Thoracic aorta (tissue), 2 donors: ENCODE measurements around the gene DNAH12. TPM values are rescaled to one million over a fixed set of nuclear protein-coding genes. Genes with fewer than 3 reads are reported as not detected.

Experiments used
- ATAC-seq: fragments of 150-250 bp; one replicate; pipeline ENCODE4 v1.8.0; 2017; ENCODE audit warnings: low read depth; ENCODE audit not compliant: insufficient number of reproducible peaks, low FRiP score
- DNase-seq: peaks from one replicate; pipeline ENCODE4 v3.0.0-alpha.2; 2020; ENCODE audit warnings: low spot score
- H3K27ac ChIP-seq, 2 donors: fragments of 200-600 bp; sonication (generic); 1 replicate in 1 of 2; 2 replicates in 1 of 2; pipeline ENCODE4 v1.5.1; 2016; ENCODE audit warnings: mild to moderate bottlenecking in 2 of 2, moderate library complexity in 2 of 2
- H3K27me3 ChIP-seq: fragments of 200-600 bp; sonication (generic); replicated peaks from 2 replicates; pipeline ENCODE4 v1.6.0; 2016; ENCODE audit warnings: mild to moderate bottlenecking; ENCODE audit not compliant: insufficient read depth
- H3K36me3 ChIP-seq: fragments of 200-600 bp; sonication (generic); one replicate; pipeline ENCODE4 v1.5.1; 2016
- H3K4me1 ChIP-seq, 2 donors: fragments of 200-600 bp; sonication (generic); 1 replicate in 1 of 2; 2 replicates in 1 of 2; pipeline versions ENCODE4 v1.5.1 to v1.6.0; 2016; ENCODE audit warnings: low read depth in 2 of 2, mild to moderate bottlenecking in 1 of 2; ENCODE audit not compliant: control insufficient read depth in 1 of 2
- H3K4me3 ChIP-seq: fragments of 200-600 bp; sonication (generic); 2 replicates; pipeline ENCODE4 v1.5.1; 2016; ENCODE audit warnings: mild to moderate bottlenecking
- H3K9me3 ChIP-seq: fragments of 200-600 bp; sonication (generic); 2 replicates; pipeline ENCODE4 v1.5.1; 2016
- CTCF ChIP-seq: fragments of 200-600 bp; sonication (generic); IDR thresholded peaks from one replicate; pipeline ENCODE4 v1.5.1; 2019; ENCODE audit warnings: antibody characterized with exemption
- total RNA-seq, 2 donors: library from RNA; depleted of rRNA; stranded (reverse); fragments of >200 nt; gene quantifications; one replicate each; pipeline versions ENCODE4 v1.1.0 to v1.2.3, GENCODE V29; 2016

DNAH12 gene
- total RNA-seq, 2 donors from 2014 or later: 0.14 to 0.95 TPM

- TF ChIP-seq CTCF: no peak
- Histone ChIP-seq H3K27ac (no peak overlapping the region), H3K9me3 (no peaks in the 10 kb centered on the region), H3K27me3 (no peaks in the 10 kb centered on the region), H3K4me1 (no peaks in the 10 kb centered on the region), H3K4me3 (no peak overlapping the region), H3K36me3 (peaks cover 34% of the 10 kb centered on the region)
- DNase-seq: no peak
- ATAC-seq: no peak
Observed at GRCh38 chr3:57256844-57257243, 287.3 kb downstream of the DNAH12 start.

- Histone ChIP-seq H3K4me1 (no peaks in the 10 kb centered on the region), H3K27me3 (no peaks in the 10 kb centered on the region), H3K27ac (no peak overlapping the region), H3K36me3 (peaks cover 27% of the 10 kb centered on the region), H3K4me3 (no peak overlapping the region), H3K9me3 (no peaks in the 10 kb centered on the region)
- DNase-seq (no peak), ATAC-seq (no peak)
- TF ChIP-seq CTCF: no peak
Observed at GRCh38 chr3:57252404-57252803, 291.7 kb downstream of the DNAH12 start.

DNA sequence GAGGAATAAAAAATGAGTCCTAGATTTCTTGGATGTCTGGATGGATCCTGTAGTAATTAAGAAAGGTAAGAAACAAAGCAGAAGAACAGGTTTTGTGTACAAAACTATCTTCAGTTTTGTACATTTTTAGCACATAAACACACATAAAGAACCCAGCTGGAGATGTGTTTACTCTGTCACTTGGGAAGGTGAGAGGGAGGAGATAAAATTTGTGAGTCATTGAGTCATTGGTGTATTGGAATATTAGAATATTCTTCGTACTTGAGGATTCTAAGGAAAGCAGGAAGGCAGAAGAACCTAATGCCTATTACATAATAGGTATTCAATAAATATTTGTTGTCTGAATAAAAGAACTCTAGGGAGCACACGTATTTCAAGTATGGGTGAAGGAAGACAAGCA, 299.2 kb downstream of the DNAH12 start:
- no peak for DNase-seq
- Histone ChIP-seq H3K36me3 (peaks cover 51% of the 10 kb centered on the region), H3K27ac (no peak overlapping the region), H3K27me3 (no peaks in the 10 kb centered on the region), H3K9me3 (no peaks in the 10 kb centered on the region), H3K4me1 (no peaks in the 10 kb centered on the region), H3K4me3 (no peak overlapping the region)
- no peak for TF ChIP-seq CTCF
- no peak for ATAC-seq

Other genes starting within 250 kb of the DNAH12 start
- 10 to 100 TPM; 20.6 to 38.7 TPM for gene PDE12, start 11.9 kb upstream of the DNAH12 start, total RNA-seq
- gene ARF4, start 53.0 kb upstream of the DNAH12 start, total RNA-seq: 100 to 1,000 TPM; 136 to 139 TPM
- gene DENND6A, start 148.7 kb upstream of the DNAH12 start, total RNA-seq: 10 to 100 TPM; 34.0 to 42.0 TPM
- 100 to 1,000 TPM; 221 to 239 TPM for gene SLMAP, start 212.0 kb upstream of the DNAH12 start, total RNA-seq